GM18502 (cell line): ENCODE data around the gene KCNK5.

Experiments
- ATAC-seq: cut with Tn5 transposase; IDR thresholded peaks from one replicate; pipeline ENCODE4 v1.9.1; 2021; ENCODE audit warnings: mild to moderate bottlenecking; ENCODE audit not compliant: unreplicated experiment, poor library complexity

The KCNK5 gene

GRCh38 chr6:39151211-39151610 is 78.1 kb downstream of the KCNK5 start:
- no peak for ATAC-seq

GRCh38 chr6:39144481-39145173 is 84.6 kb downstream of the KCNK5 start:
- no peak for ATAC-seq

GRCh38 chr6:39143238-39143930 is 85.9 kb downstream of the KCNK5 start:
- ATAC-seq, result no peak

GRCh38 chr6:39140556-39141167 is 88.6 kb downstream of the KCNK5 start:
- no peak for ATAC-seq
